CD14-positive monocyte (primary cell): Measurements from ENCODE around the gene NOP10. TPM values are rescaled to one million over a fixed set of nuclear protein-coding genes. Genes with fewer than 3 reads are reported as not detected.

Experiments
- DNase-seq, 3 donors: peaks; one replicate each; pipeline ENCODE4 v3.0.0-alpha.2; 2011 to 2022
- H2AFZ ChIP-seq: 2 replicates; pipeline ENCODE4 v1.6.0; 2012; ENCODE audit warnings: mild to moderate bottlenecking, low read depth, low read length, inconsistent platforms; ENCODE audit not compliant: insufficient read depth, poor library complexity, severe bottlenecking
- H3K27ac ChIP-seq, 2 donors: 1 replicate in 1 of 2; 2 replicates in 1 of 2; pipeline ENCODE4 v1.5.1; 2012 to 2013; ENCODE audit warnings: low read length in 2 of 2, control low read depth in 1 of 2, inconsistent platforms in 1 of 2, low read depth in 1 of 2, mild to moderate bottlenecking in 1 of 2
- H3K27me3 ChIP-seq, 2 donors: one replicate each; pipeline versions ENCODE4 v1.6.0 to v1.6.1; 2011 to 2013; ENCODE audit warnings: low read length in 2 of 2; ENCODE audit not compliant: control insufficient read depth in 2 of 2, insufficient read depth in 2 of 2
- H3K36me3 ChIP-seq, 2 donors: replicated peaks in 1 of 2; 1 replicate in 1 of 2; 2 replicates in 1 of 2; pipeline versions ENCODE4 v1.5.1 to v1.6.1; 2012 to 2013; ENCODE audit warnings: low read length in 2 of 2, control low read depth in 1 of 2, inconsistent platforms in 1 of 2, mild to moderate bottlenecking in 1 of 2; ENCODE audit not compliant: insufficient read depth in 2 of 2, control insufficient read depth in 1 of 2
- H3K4me1 ChIP-seq, 2 donors: 1 replicate in 1 of 2; 2 replicates in 1 of 2; pipeline versions ENCODE4 v1.5.1 to v1.6.1; 2012 to 2013; ENCODE audit warnings: low read length in 2 of 2, control low read depth in 1 of 2, inconsistent platforms in 1 of 2, mild to moderate bottlenecking in 1 of 2, moderate library complexity in 1 of 2; ENCODE audit not compliant: insufficient read depth in 2 of 2, control insufficient read depth in 1 of 2
- H3K4me2 ChIP-seq: replicated peaks from 2 replicates; pipeline ENCODE3; 2012; ENCODE audit warnings: low read length, moderate library complexity, mild to moderate bottlenecking; ENCODE audit not compliant: poor library complexity, severe bottlenecking; ENCODE audit errors: extremely low read depth
- H3K4me3 ChIP-seq, 3 experiments: fragments of 200-600 bp in 1 of 3; sonication (generic) in 1 of 3; replicated peaks in 1 of 3; 1 replicate in 2 of 3; 2 replicates in 1 of 3; pipeline ENCODE4 v1.5.1; 2011 to 2013; ENCODE audit warnings: low read length in 3 of 3, mild to moderate bottlenecking in 3 of 3, control low read depth in 2 of 3, low read depth in 2 of 3, inconsistent platforms in 1 of 3, moderate library complexity in 1 of 3
- H3K79me2 ChIP-seq: 2 replicates; pipeline ENCODE4 v1.6.0; 2012; ENCODE audit warnings: mild to moderate bottlenecking, control low read depth, inconsistent platforms, low read length, moderate library complexity; ENCODE audit not compliant: insufficient read depth
- H3K9ac ChIP-seq: 2 replicates; pipeline ENCODE4 v1.6.0; 2017; ENCODE audit warnings: low read length, mild to moderate bottlenecking; ENCODE audit not compliant: insufficient read depth, poor library complexity, severe bottlenecking
- H3K9me3 ChIP-seq, 2 donors: replicated peaks in 1 of 2; 1 replicate in 1 of 2; 2 replicates in 1 of 2; pipeline versions ENCODE4 v1.5.1 to v1.6.1; 2012 to 2013; ENCODE audit warnings: low read length in 2 of 2, control low read depth in 1 of 2; ENCODE audit not compliant: control insufficient read depth in 1 of 2, insufficient read depth in 1 of 2
- H4K20me1 ChIP-seq: 2 replicates; pipeline ENCODE4 v1.6.0; 2012; ENCODE audit warnings: mild to moderate bottlenecking, low read length, control low read depth, moderate library complexity; ENCODE audit not compliant: insufficient read depth
- H3K27ac Mint-ChIP-seq, 7 donors: one replicate each; pipeline ENCODE4 v1.8.0; 2020; ENCODE audit warnings: mild to moderate bottlenecking in 7 of 7, mixed read lengths in 7 of 7, moderate library complexity in 6 of 7, inconsistent platforms in 2 of 7
- H3K27me3 Mint-ChIP-seq, 3 donors: one replicate each; pipeline ENCODE4 v1.8.0; 2021 to 2022; ENCODE audit warnings: low read depth in 3 of 3, mild to moderate bottlenecking in 3 of 3, mixed read lengths in 3 of 3, moderate library complexity in 3 of 3, inconsistent platforms in 1 of 3
- H3K36me3 Mint-ChIP-seq, 2 donors: one replicate each; pipeline ENCODE4 v1.8.0; 2020; ENCODE audit warnings: mixed read lengths in 2 of 2, inconsistent platforms in 1 of 2, mild to moderate bottlenecking in 1 of 2
- H3K4me1 Mint-ChIP-seq: one replicate; pipeline ENCODE4 v1.8.0; 2020; ENCODE audit warnings: mild to moderate bottlenecking, mixed read lengths
- H3K4me3 Mint-ChIP-seq, 2 donors: one replicate each; pipeline ENCODE4 v1.8.0; 2020; ENCODE audit warnings: mild to moderate bottlenecking in 2 of 2, mixed read lengths in 2 of 2, moderate library complexity in 1 of 2
- H3K9me3 Mint-ChIP-seq, 7 donors: one replicate each; pipeline ENCODE4 v1.8.0; 2020 to 2022; ENCODE audit warnings: mixed read lengths in 7 of 7, mild to moderate bottlenecking in 6 of 7, moderate library complexity in 6 of 7, inconsistent platforms in 2 of 7
- CTCF ChIP-seq: fragments of 200-600 bp; IDR thresholded peaks from one replicate; pipeline ENCODE4 v1.8.0; 2022; ENCODE audit warnings: antibody characterized with exemption, mild to moderate bottlenecking
- WGBS: methylation state at CpG from one replicate; pipeline ENCODE4 v1.1.5; 2013; ENCODE audit warnings: missing lambda C conversion rate; ENCODE audit not compliant: insufficient coverage; 5-methylcytosine and 5-hydroxymethylcytosine counted together
- intact Hi-C, 2 donors: fragments of 100-400 bp; cut with micrococcal nuclease; formaldehyde crosslinking; loops; one replicate each; pipeline versions ENCODE4 v1.15.0 to v1.15.1; 2023
- polyA plus RNA-seq, 3 donors: library from polyadenylated mRNA; depleted of rRNA in 1 of 3; unstranded in 2 of 3; stranded (reverse) in 1 of 3; fragments of 300-500 nt in 2 of 3; fragments of >200 nt in 1 of 3; fragmentation: Illumina TruSeq in 2 of 3; gene quantifications; 1 replicate in 2 of 3; 2 replicates in 1 of 3; pipeline ENCODE4 v1.2.3, GENCODE V29; 2012 to 2021

NOP10 gene
- polyA plus RNA-seq, 3 donors = 260 to 677 (median 586) TPM

- Histone ChIP-seq H3K4me3 (peak overlapping the region in 1 of 3 experiments; percentile 85), H3K9me3 (no peaks in the 10 kb centered on the region), H2AFZ (no peak overlapping the region), H3K79me2 (peaks cover 7% of the 10 kb centered on the region), H3K4me2 (peak overlapping the region; percentile 100), H3K9ac (no peak overlapping the region), H3K27ac (no peak overlapping the region), H3K27me3 (no peaks in the 10 kb centered on the region), H4K20me1 (no peaks in the 10 kb centered on the region), H3K36me3 (peaks cover 6 to 31% of the 10 kb centered on the region in 2 donors), H3K4me1 (peaks cover 20 to 26% of the 10 kb centered on the region in 2 donors)
- intact Hi-C loops = loop anchor here (10.0 kb wide), 3 partner anchors 80 to 220 kb away; partner anchors contain the start of gene GOLGA8B (in 1 of the 2)
- H3K4me1 Mint-ChIP-seq = peaks cover 29% of the 10 kb centered on the region
- DNase-seq = no peak
- H3K4me3 Mint-ChIP-seq = peak overlapping the region in 1 of 2 donors; percentile 62
- peaks cover 0 to 5% (median 0%) of the 10 kb centered on the region in 7 donors for H3K9me3 Mint-ChIP-seq
- 90% methylated on average over 10 of the region's 16 CpGs for WGBS
- no peak for TF ChIP-seq CTCF
- H3K27me3 Mint-ChIP-seq = peaks cover 0 to 2% (median 2%) of the 10 kb centered on the region in 3 donors
- H3K36me3 Mint-ChIP-seq = peaks cover 14 to 22% of the 10 kb centered on the region in 2 donors
- no peak overlapping the region for H3K27ac Mint-ChIP-seq
Measured at GRCh38 chr15:34365091-34365825, 22.3 kb upstream of the NOP10 start.

GRCh38 chr15:34364041-34364440, 21.1 kb upstream of the NOP10 start:
- WGBS = no CpG with 5 or more reads among the region's 8 CpGs
- intact Hi-C loops = loop anchor here (10.0 kb wide), 3 partner anchors 79 to 221 kb away; partner anchors contain the start of gene GOLGA8B (in 1 of the 2)
- TF ChIP-seq CTCF = no peak

More at GRCh38 chr15:34364041-34364440, 21.1 kb upstream of the NOP10 start:
- H3K27me3 Mint-ChIP-seq = peaks cover 0 to 4% (median 2%) of the 10 kb centered on the region in 3 donors
- no peak overlapping the region for H3K27ac Mint-ChIP-seq
- Histone ChIP-seq H3K79me2 (peaks cover 7% of the 10 kb centered on the region), H4K20me1 (no peaks in the 10 kb centered on the region), H3K4me1 (peaks cover 20 to 26% of the 10 kb centered on the region in 2 donors), H3K27me3 (no peaks in the 10 kb centered on the region), H3K9me3 (no peaks in the 10 kb centered on the region), H3K27ac (no peak overlapping the region), H3K36me3 (peaks cover 7 to 44% of the 10 kb centered on the region in 2 donors), H3K4me2 (no peak overlapping the region), H3K9ac (no peak overlapping the region), H3K4me3 (no peak overlapping the region), H2AFZ (no peak overlapping the region)
- H3K4me3 Mint-ChIP-seq = no peak overlapping the region
- H3K4me1 Mint-ChIP-seq = peaks cover 28% of the 10 kb centered on the region
- DNase-seq = no peak
- H3K9me3 Mint-ChIP-seq = peaks cover 0 to 5% (median 0%) of the 10 kb centered on the region in 7 donors
- peaks cover 17 to 30% of the 10 kb centered on the region in 2 donors for H3K36me3 Mint-ChIP-seq
